GM18502 (cell line): Measurements from ENCODE around the gene CENPE.
A peak's percentile ranks its signal among the peaks of the same experiment; 100 is the strongest.

ENCODE experiments used
- ATAC-seq: cut with Tn5 transposase; IDR thresholded peaks from one replicate; pipeline ENCODE4 v1.9.1; 2021; ENCODE audit warnings: mild to moderate bottlenecking; ENCODE audit not compliant: unreplicated experiment, poor library complexity

CENPE gene

GRCh38 chr4:103137446-103137827 is 60.7 kb downstream of the CENPE start:
- no peak for ATAC-seq

GRCh38 chr4:103136671-103137445 is 61.3 kb downstream of the CENPE start:
- no peak for ATAC-seq

- ATAC-seq, result no peak
Observed at GRCh38 chr4:103129174-103129573, 69.0 kb downstream of the CENPE start.

GRCh38 chr4:103126126-103126525 is 72.0 kb downstream of the CENPE start:
- no peak for ATAC-seq

- no peak for ATAC-seq
Observed at GRCh38 chr4:103123114-103123513, 75.0 kb downstream of the CENPE start.

GRCh38 chr4:103118166-103118565 is 80.0 kb downstream of the CENPE start:
- ATAC-seq, result no peak

GRCh38 chr4:103111598-103111997 is 86.5 kb downstream of the CENPE start:
- ATAC-seq, result no peak

GRCh38 chr4:103108542-103108941 is 89.6 kb downstream of the CENPE start:
- ATAC-seq, result no peak

GRCh38 chr4:103105558-103106356 is 92.4 kb downstream of the CENPE start:
- no peak for ATAC-seq

- no peak for ATAC-seq
Observed at GRCh38 chr4:103104886-103105285, 93.3 kb downstream of the CENPE start.

- no peak for ATAC-seq
Observed at GRCh38 chr4:103100691-103101090, 97.5 kb downstream of the CENPE start.

GRCh38 chr4:103099691-103100392 is 98.3 kb downstream of the CENPE start, which contains the start of gene BDH2:
Gene BDH2, minus strand, starts transcription at chr4:103099834. Its CDS starts 3,580 bp downstream, at chr4:103096254.
- peak; percentile 97 for ATAC-seq

GRCh38 chr4:103098756-103099440 is 99.2 kb downstream of the CENPE start:
- ATAC-seq, result no peak

GRCh38 chr4:103098341-103098740 is 99.8 kb downstream of the CENPE start:
- no peak for ATAC-seq

- no peak for ATAC-seq
Observed at GRCh38 chr4:103097112-103097511, 101.0 kb downstream of the CENPE start.

- no peak for ATAC-seq
Observed at GRCh38 chr4:103095080-103095479, 103.1 kb downstream of the CENPE start.

- no peak for ATAC-seq
Observed at GRCh38 chr4:103092245-103092644, 105.9 kb downstream of the CENPE start.

GRCh38 chr4:103091601-103092223 is 106.4 kb downstream of the CENPE start:
- ATAC-seq, result peak; percentile 74

- ATAC-seq, result no peak
Observed at GRCh38 chr4:103089481-103089880, 108.7 kb downstream of the CENPE start.

GRCh38 chr4:103086551-103086950 is 111.6 kb downstream of the CENPE start:
- ATAC-seq, result no peak
